ENCODE measurements around the gene ATG7.
"Not testable (repeated sequence)": the region's sequence is repeated elsewhere in the genome, so short reads cannot be mapped to it uniquely, and the experiment has no call there.

Gene ATG7

GRCh38 chr3:11437506-11437905, 165.3 kb downstream of the ATG7 start:
- TF ChIP-seq CTCF (IDR thresholded peaks at IDR 0.05; ENCODE audit: borderline replicate concordance, control extremely low read depth, extremely low read depth, insufficient read depth, missing control alignments), result no peak
- in situ Hi-C loops (cut with MboI; ENCODE audit: low sequenced_read_pairs, unreplicated experiment), result no loop called here
- no peak for DNase-seq (ENCODE audit: low spot score)

- DNase-seq (ENCODE audit: low spot score), result no peak
- TF ChIP-seq CTCF (IDR thresholded peaks at IDR 0.05; ENCODE audit: borderline replicate concordance, control extremely low read depth, extremely low read depth, insufficient read depth, missing control alignments), result no peak
- in situ Hi-C loops (cut with MboI; ENCODE audit: low sequenced_read_pairs, unreplicated experiment), result no loop called here
These were observed 166.4 kb downstream of the ATG7 start for GRCh38 chr3:11438646-11439045.

- in situ Hi-C loops (cut with MboI; ENCODE audit: low sequenced_read_pairs, unreplicated experiment), result not testable (repeated sequence)
These were observed 169.1 kb downstream of the ATG7 start for GRCh38 chr3:11441346-11441745.

GRCh38 chr3:11444404-11444803, 172.2 kb downstream of the ATG7 start:
- no peak for DNase-seq (ENCODE audit: low spot score)
- no peak for TF ChIP-seq CTCF (IDR thresholded peaks at IDR 0.05; ENCODE audit: borderline replicate concordance, control extremely low read depth, extremely low read depth, insufficient read depth, missing control alignments)
- in situ Hi-C loops (cut with MboI; ENCODE audit: low sequenced_read_pairs, unreplicated experiment), result no loop called here

More at GRCh38 chr3:11441346-11441745, 169.1 kb downstream of the ATG7 start:
- DNase-seq (ENCODE audit: low spot score), result not testable (repeated sequence)

GRCh38 chr3:11445193-11445592, 173.0 kb downstream of the ATG7 start:
- in situ Hi-C loops (cut with MboI; ENCODE audit: low sequenced_read_pairs, unreplicated experiment), result not testable (repeated sequence)

GRCh38 chr3:11445883-11446282, 173.7 kb downstream of the ATG7 start:
- in situ Hi-C loops (cut with MboI; ENCODE audit: low sequenced_read_pairs, unreplicated experiment), result no loop called here
- TF ChIP-seq CTCF (IDR thresholded peaks at IDR 0.05; ENCODE audit: borderline replicate concordance, control extremely low read depth, extremely low read depth, insufficient read depth, missing control alignments), result no peak
- DNase-seq (ENCODE audit: low spot score), result no peak

More at GRCh38 chr3:11445193-11445592, 173.0 kb downstream of the ATG7 start:
- DNase-seq (ENCODE audit: low spot score), result not testable (repeated sequence)

GRCh38 chr3:11447584-11448200, 175.5 kb downstream of the ATG7 start:
- in situ Hi-C loops (cut with MboI; ENCODE audit: low sequenced_read_pairs, unreplicated experiment), result no loop called here
- DNase-seq (ENCODE audit: low spot score), result no peak
- no peak for TF ChIP-seq CTCF (IDR thresholded peaks at IDR 0.05; ENCODE audit: borderline replicate concordance, control extremely low read depth, extremely low read depth, insufficient read depth, missing control alignments)

- TF ChIP-seq CTCF (IDR thresholded peaks at IDR 0.05; ENCODE audit: borderline replicate concordance, control extremely low read depth, extremely low read depth, insufficient read depth, missing control alignments), result no peak
- in situ Hi-C loops (cut with MboI; ENCODE audit: low sequenced_read_pairs, unreplicated experiment), result no loop called here
- DNase-seq (ENCODE audit: low spot score), result no peak
These were observed 177.8 kb downstream of the ATG7 start for GRCh38 chr3:11450015-11450414.

All from GM13976 (cell line).